Measurements from ENCODE around the gene SLC16A3. TPM values are rescaled to one million over a fixed set of nuclear protein-coding genes. Genes with fewer than 3 reads are reported as not detected.

SLC16A3 gene
- total and polyA plus RNA-seq, 2 donors (not counting 3 experiments of a cell fraction or from before 2014, with no cell fraction given): 95.9 to 171 TPM

DNA sequence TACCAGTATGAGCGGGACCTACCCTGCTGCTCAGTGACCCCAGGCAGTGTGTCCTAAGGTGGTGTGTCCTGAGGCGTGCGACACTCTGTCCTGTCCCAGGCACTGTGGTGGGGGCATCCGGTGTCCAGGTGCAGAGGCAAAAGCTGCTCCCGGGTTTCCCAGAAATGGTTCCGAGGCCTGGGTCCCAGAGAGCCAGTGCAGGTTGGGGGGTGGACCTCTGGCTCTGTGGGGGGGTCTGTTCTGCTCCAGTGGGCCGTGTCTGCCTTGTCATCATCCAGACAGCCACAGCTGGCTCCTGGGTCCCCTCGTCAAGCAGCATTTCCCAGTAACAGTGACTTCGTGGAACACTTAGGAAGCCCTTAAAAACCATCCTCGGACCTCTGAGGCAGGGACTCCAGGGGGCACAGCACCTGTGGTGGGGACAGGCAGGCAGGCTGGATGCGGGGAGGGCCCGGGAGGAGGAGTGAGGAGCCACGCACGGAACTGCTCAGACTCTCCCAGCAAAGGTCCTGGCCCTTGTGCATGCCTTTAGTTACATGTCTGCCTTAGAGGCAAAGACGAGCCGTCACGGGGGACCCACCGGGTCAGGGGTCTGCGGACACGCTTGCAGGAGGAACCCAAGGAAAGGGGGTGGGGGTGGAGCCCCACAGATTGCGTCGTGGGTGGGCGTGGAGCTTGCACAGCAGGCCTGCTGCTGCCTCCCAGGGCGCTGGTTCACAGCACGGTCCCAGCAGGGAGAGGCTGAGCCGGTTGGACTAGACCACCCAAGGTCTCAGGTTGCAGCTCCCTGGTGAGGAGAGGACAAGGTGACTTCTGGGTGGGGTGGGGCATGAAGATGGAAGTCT, 5.6 kb downstream of the SLC16A3 start:
- no peak overlapping the region for H3K9ac ChIP-seq (replicated peaks; ENCODE audit: extremely low read depth, insufficient read depth, low read length)
- dilution Hi-C loops (cut with MboI; ENCODE audit: extremely low pct_ligation_motif_present, low sequenced_read_pairs): no loop called here
- no peak overlapping the region for H2AFZ ChIP-seq (ENCODE audit: low read depth, low read length)
- DNase-seq (ENCODE audit: low read depth, low spot score) (no peak), FAIRE-seq (no peak)
- H3K4me2 ChIP-seq (ENCODE audit: insufficient read depth, low read length): no peak overlapping the region
- no peak overlapping the region for H3K27ac ChIP-seq (ENCODE audit: insufficient read depth, low read depth, low read length)
- POLR2A ChIA-PET: no interaction called here
- H3K36me3 ChIP-seq (ENCODE audit: control insufficient read depth in 2 of 2, extremely low read depth in 1 of 2, insufficient read depth in 2 of 2, low read length in 2 of 2): peaks cover 0 to 18% of the 10 kb centered on the region in 2 experiments
- H3K79me2 ChIP-seq (ENCODE audit: control insufficient read depth, insufficient read depth, low read length): peaks cover 78% of the 10 kb centered on the region
- TF ChIP-seq POLR2A (IDR thresholded peaks at IDR 0.05; ENCODE audit: low read depth, low read length) (peak; percentile 3), MYC (IDR thresholded peaks at IDR 0.05; ENCODE audit: low read depth, low read length) (no peak)
- no peaks in the 10 kb centered on the region for H3K9me3 ChIP-seq (replicated peaks; ENCODE audit: control insufficient read depth, insufficient read depth, low read length)
- intact Hi-C loops (cut with micrococcal nuclease): loop anchor here (10.0 kb wide), 1 partner anchor 200 kb away; the partner anchor contains the start of genes DCXR and RAC3
- no peak overlapping the region for H3K4me3 ChIP-seq (replicated peaks in 1 of 3; ENCODE audit: insufficient read depth in 1 of 3, low read depth in 1 of 3, low read length in 3 of 3)
- no peaks in the 10 kb centered on the region for H3K27me3 ChIP-seq (ENCODE audit: control insufficient read depth in 2 of 2, insufficient read depth in 2 of 2, low read length in 2 of 2)
- no TSS peak for BruUV-seq (replicated peaks)
- H3K4me1 ChIP-seq (ENCODE audit: control insufficient read depth, extremely low read depth, insufficient read depth, low read length): peaks cover 25% of the 10 kb centered on the region
- CTCF ChIA-PET: interaction anchor here (4.9 to 8.8 kb wide), 2 partner anchors 29 to 204 kb away, joined by 24 to 104 read pairs; partner anchors contain the start of gene RAC3
- H4K20me1 ChIP-seq (replicated peaks; ENCODE audit: control insufficient read depth, extremely low read depth, insufficient read depth, low read length): no peaks in the 10 kb centered on the region
- H3K9me1 ChIP-seq (replicated peaks; ENCODE audit: control insufficient read depth, extremely low read depth, insufficient read depth, low read length): no peaks in the 10 kb centered on the region

DNA sequence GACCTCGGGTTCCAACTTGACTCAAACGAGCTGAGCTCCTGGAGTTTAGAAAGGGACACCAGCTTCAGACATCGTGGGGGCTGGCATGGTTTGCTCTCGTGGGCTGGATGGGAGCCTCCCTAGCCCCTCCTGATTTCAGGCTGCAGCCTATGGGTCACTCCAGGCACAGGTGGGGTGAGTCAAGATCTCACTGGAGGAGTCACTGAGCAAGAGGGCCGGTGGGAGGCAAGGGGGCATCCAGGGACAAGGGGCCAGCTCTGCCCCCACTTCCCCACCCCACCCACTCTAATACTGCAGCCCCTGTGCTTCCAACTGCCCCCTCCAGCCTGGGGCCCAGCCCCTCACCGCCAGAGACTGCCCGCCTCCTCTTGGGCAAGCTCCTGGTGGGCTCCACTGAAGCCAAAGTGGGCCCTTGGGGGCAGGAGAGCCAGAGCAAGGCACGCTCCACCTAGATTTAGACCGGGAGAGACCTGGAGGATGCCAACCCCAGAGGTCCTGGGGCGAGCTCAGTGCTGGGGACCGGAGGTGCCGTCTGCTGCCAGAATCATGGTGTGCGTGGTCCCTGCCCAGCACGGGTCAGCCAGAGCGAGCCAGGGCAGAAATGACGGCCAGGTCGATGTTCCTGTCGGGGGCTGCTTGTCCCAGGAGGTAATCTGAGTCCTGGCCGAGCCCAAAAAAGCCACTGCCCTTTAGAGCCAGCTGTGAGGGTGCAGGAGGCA, 6.4 kb downstream of the SLC16A3 start:
- no peak overlapping the region for H3K27ac ChIP-seq (ENCODE audit: insufficient read depth, low read depth, low read length)
- H3K9ac ChIP-seq (replicated peaks; ENCODE audit: extremely low read depth, insufficient read depth, low read length): no peak overlapping the region
- no TSS peak for BruUV-seq (replicated peaks)
- H3K9me1 ChIP-seq (replicated peaks; ENCODE audit: control insufficient read depth, extremely low read depth, insufficient read depth, low read length): no peaks in the 10 kb centered on the region
- no peaks in the 10 kb centered on the region for H3K27me3 ChIP-seq (ENCODE audit: control insufficient read depth in 2 of 2, insufficient read depth in 2 of 2, low read length in 2 of 2)
- TF ChIP-seq, protein P1, sequence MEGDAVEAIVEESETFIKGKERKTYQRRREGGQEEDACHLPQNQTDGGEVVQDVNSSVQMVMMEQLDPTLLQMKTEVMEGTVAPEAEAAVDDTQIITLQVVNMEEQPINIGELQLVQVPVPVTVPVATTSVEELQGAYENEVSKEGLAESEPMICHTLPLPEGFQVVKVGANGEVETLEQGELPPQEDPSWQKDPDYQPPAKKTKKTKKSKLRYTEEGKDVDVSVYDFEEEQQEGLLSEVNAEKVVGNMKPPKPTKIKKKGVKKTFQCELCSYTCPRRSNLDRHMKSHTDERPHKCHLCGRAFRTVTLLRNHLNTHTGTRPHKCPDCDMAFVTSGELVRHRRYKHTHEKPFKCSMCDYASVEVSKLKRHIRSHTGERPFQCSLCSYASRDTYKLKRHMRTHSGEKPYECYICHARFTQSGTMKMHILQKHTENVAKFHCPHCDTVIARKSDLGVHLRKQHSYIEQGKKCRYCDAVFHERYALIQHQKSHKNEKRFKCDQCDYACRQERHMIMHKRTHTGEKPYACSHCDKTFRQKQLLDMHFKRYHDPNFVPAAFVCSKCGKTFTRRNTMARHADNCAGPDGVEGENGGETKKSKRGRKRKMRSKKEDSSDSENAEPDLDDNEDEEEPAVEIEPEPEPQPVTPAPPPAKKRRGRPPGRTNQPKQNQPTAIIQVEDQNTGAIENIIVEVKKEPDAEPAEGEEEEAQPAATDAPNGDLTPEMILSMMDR (IDR thresholded peaks at IDR 0.05; ENCODE audit: extremely low read depth in 1 of 2, insufficient read depth in 1 of 2, low read depth in 1 of 2, low read length in 2 of 2): no peak
- TF ChIP-seq POLR2A (IDR thresholded peaks at IDR 0.05; ENCODE audit: low read depth, low read length): no peak
- no peak for TF ChIP-seq FOS (IDR thresholded peaks at IDR 0.05; ENCODE audit: borderline replicate concordance, insufficient read depth, low read length)
- TF ChIP-seq GATA2 (IDR thresholded peaks at IDR 0.05; ENCODE audit: insufficient read depth, insufficient read length, low read depth, low read length): no peak
- no peak for TF ChIP-seq MYC (IDR thresholded peaks at IDR 0.05; ENCODE audit: low read depth, low read length)
- TF ChIP-seq POLR2AphosphoS5 (IDR thresholded peaks at IDR 0.05; ENCODE audit: insufficient read depth, low read depth, low read length): no peak
- TF ChIP-seq, protein P2, sequence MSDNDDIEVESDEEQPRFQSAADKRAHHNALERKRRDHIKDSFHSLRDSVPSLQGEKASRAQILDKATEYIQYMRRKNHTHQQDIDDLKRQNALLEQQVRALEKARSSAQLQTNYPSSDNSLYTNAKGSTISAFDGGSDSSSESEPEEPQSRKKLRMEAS (IDR thresholded peaks at IDR 0.05; ENCODE audit: insufficient read depth, insufficient read length): no peak
- TF ChIP-seq JUN (IDR thresholded peaks at IDR 0.05; ENCODE audit: borderline replicate concordance, insufficient read depth, insufficient read length, low read depth): no peak
- no peak for TF ChIP-seq EZH2 (IDR thresholded peaks at IDR 0.05; ENCODE audit: borderline replicate concordance, low read depth, low read length, severe bottlenecking)
- H3K4me3 ChIP-seq (replicated peaks in 1 of 3; ENCODE audit: insufficient read depth in 1 of 3, low read depth in 1 of 3, low read length in 3 of 3): no peak overlapping the region
- H3K4me2 ChIP-seq (ENCODE audit: insufficient read depth, low read length): no peak overlapping the region
- POLR2A ChIA-PET: no interaction called here
- H3K9me3 ChIP-seq (replicated peaks; ENCODE audit: control insufficient read depth, insufficient read depth, low read length): no peaks in the 10 kb centered on the region
- no peak overlapping the region for H2AFZ ChIP-seq (ENCODE audit: low read depth, low read length)
- H3K36me3 ChIP-seq (ENCODE audit: control insufficient read depth in 2 of 2, extremely low read depth in 1 of 2, insufficient read depth in 2 of 2, low read length in 2 of 2): peaks cover 0 to 24% of the 10 kb centered on the region in 2 experiments
- peaks cover 70% of the 10 kb centered on the region for H3K79me2 ChIP-seq (ENCODE audit: control insufficient read depth, insufficient read depth, low read length)
- dilution Hi-C loops (cut with MboI; ENCODE audit: extremely low pct_ligation_motif_present, low sequenced_read_pairs) (no loop called here), intact Hi-C loops (cut with micrococcal nuclease) (loop anchor here (10.0 kb wide), 1 partner anchor 200 kb away; the partner anchor contains the start of genes DCXR and RAC3)
- DNase-seq (ENCODE audit: low read depth, low spot score) (no peak), FAIRE-seq (no peak)
- H3K4me1 ChIP-seq (ENCODE audit: control insufficient read depth, extremely low read depth, insufficient read depth, low read length): peaks cover 18% of the 10 kb centered on the region
- CTCF ChIA-PET: interaction anchor here (1.0 to 8.8 kb wide), 10 partner anchors 12 to 307 kb away, joined by 3 to 104 read pairs (median 5); partner anchors contain the start of genes CENPX, CSNK1D, DCXR and LRRC45
- no peaks in the 10 kb centered on the region for H4K20me1 ChIP-seq (replicated peaks; ENCODE audit: control insufficient read depth, extremely low read depth, insufficient read depth, low read length)
